GM12878 (cell line): ENCODE data around the gene SERPING1. TPM values are rescaled to one million over a fixed set of nuclear protein-coding genes. Genes with fewer than 3 reads are reported as not detected.

Experiments used
- ATAC-seq: fragments of 200-7000 bp; cut with Tn5 transposase; 3 replicates; pipeline ENCODE4 v1.9.1; 2020; ENCODE audit warnings: mild to moderate bottlenecking, moderate library complexity
- BruUV-seq: library from RNA; stranded (reverse); fragments of 400-500 nt; replicated peaks from 2 replicates; lab custom pipeline; 2021; lab: Mats Ljungman, UMichigan
- CTCF ChIA-PET: fragments of 300-600 bp; sonication (Branson Sonifier 250); formaldehyde crosslinking; extraction: SDS; loops from one replicate; lab custom pipeline; 2021; ENCODE audit warnings: inconsistent platforms; lab: Yijun Ruan, JAX
- POLR2A ChIA-PET: fragments of 350-600 bp; formaldehyde crosslinking; extraction: SDS; loops from one replicate; lab custom pipeline; 2021; ENCODE audit warnings: inconsistent platforms; lab: Charles Lee
- RAD21 ChIA-PET: fragments of 300-600 bp; sonication (Branson Sonifier 250); formaldehyde crosslinking; loops from one replicate; lab custom pipeline; 2023; ENCODE audit warnings: antibody characterized with exemption; ENCODE audit not compliant: unreplicated experiment; lab: Charles Lee
- SMC1A ChIA-PET: fragments of 300-600 bp; sonication (Branson Sonifier 250); formaldehyde crosslinking; loops from one replicate; lab custom pipeline; 2023; ENCODE audit not compliant: unreplicated experiment, uncharacterized antibody; lab: Charles Lee
- DNase-seq: peaks from one replicate; pipeline ENCODE4 v3.0.0-alpha.2; 2011; ENCODE audit warnings: low read depth, low spot score
- FAIRE-seq: peaks from 3 replicates; lab custom pipeline; 2011; peaks lifted over from hg19 to GRCh38; lab: Jason Lieb, UNC
- H2AFZ ChIP-seq: 2 replicates; pipeline ENCODE4 v1.6.0; 2011; ENCODE audit warnings: low read depth, low read length, control low read depth; ENCODE audit not compliant: control insufficient read depth
- H3K27ac ChIP-seq: 2 replicates; pipeline ENCODE4 v1.5.1; 2011; ENCODE audit warnings: control low read depth; ENCODE audit not compliant: control insufficient read depth, insufficient read depth
- H3K27me3 ChIP-seq, 2 experiments: replicated peaks in 1 of 2; 2 replicates each; pipeline versions ENCODE4 v1.6.0 to v1.6.1; 2011; ENCODE audit warnings: low read length in 1 of 2; ENCODE audit not compliant: control insufficient read depth in 2 of 2, insufficient read depth in 2 of 2
- H3K36me3 ChIP-seq, 2 experiments: 2 replicates each; pipeline ENCODE4 v1.5.1; 2011; ENCODE audit warnings: low read length in 1 of 2; ENCODE audit not compliant: control insufficient read depth in 2 of 2, insufficient read depth in 2 of 2
- H3K4me1 ChIP-seq: 2 replicates; pipeline ENCODE4 v1.6.1; 2011; ENCODE audit warnings: mild to moderate bottlenecking, low read length, moderate library complexity, mixed read lengths; ENCODE audit not compliant: control insufficient read depth, insufficient read depth
- H3K4me2 ChIP-seq: 2 replicates; pipeline ENCODE4 v1.6.0; 2011; ENCODE audit warnings: control low read depth; ENCODE audit not compliant: control insufficient read depth, insufficient read depth
- H3K4me3 ChIP-seq: fragments of 200-600 bp; sonication (generic); 2 replicates; pipeline ENCODE4 v1.5.1; 2016
- H3K79me2 ChIP-seq: 2 replicates; pipeline ENCODE4 v1.6.0; 2011; ENCODE audit warnings: low read length; ENCODE audit not compliant: control insufficient read depth, insufficient read depth
- H3K9ac ChIP-seq: 2 replicates; pipeline ENCODE4 v1.8.0; 2011; ENCODE audit warnings: low read length, control low read depth, mixed read lengths; ENCODE audit not compliant: control insufficient read depth, insufficient read depth
- H3K9me3 ChIP-seq: replicated peaks from 3 replicates; pipeline ENCODE4 v1.5.1; 2011; ENCODE audit warnings: mild to moderate bottlenecking, low read length; ENCODE audit not compliant: control insufficient read depth, insufficient read depth
- H4K20me1 ChIP-seq: 2 replicates; pipeline ENCODE4 v1.6.0; 2011; ENCODE audit not compliant: control insufficient read depth, insufficient read depth
- CBX3 ChIP-seq: fragments of 200-600 bp; sonication (generic); IDR thresholded peaks from 2 replicates; pipeline ENCODE4 v1.6.1; 2016; ENCODE audit warnings: low read depth, borderline replicate concordance
- CHD2 ChIP-seq: IDR thresholded peaks from 2 replicates; pipeline ENCODE4 v1.6.1; 2011; ENCODE audit warnings: low read depth, low read length, improper control_type of control experiment, borderline replicate concordance
- EZH2 ChIP-seq: IDR thresholded peaks from 2 replicates; pipeline ENCODE4 v1.6.1; 2012; ENCODE audit warnings: low read depth, mild to moderate bottlenecking, control low read depth, inconsistent platforms, low read length, borderline replicate concordance; ENCODE audit not compliant: control insufficient read depth
- HDAC6 ChIP-seq: fragments of 200-600 bp; sonication (generic); IDR thresholded peaks from one replicate; pipeline ENCODE4 v1.8.0; 2017; ENCODE audit warnings: antibody characterized with exemption; ENCODE audit not compliant: unreplicated experiment
- IKZF1 ChIP-seq: fragments of 450-650 bp; conservative IDR thresholded peaks from 2 replicates; pipeline ENCODE4 v1.6.1; 2017; ENCODE audit warnings: antibody characterized with exemption, mild to moderate bottlenecking
- IKZF2 ChIP-seq, 2 experiments: fragments of 450-650 bp; IDR thresholded peaks; 2 replicates each; pipeline ENCODE4 v1.6.1; 2017; ENCODE audit warnings: mild to moderate bottlenecking in 2 of 2, moderate library complexity in 2 of 2
- NR2C2 ChIP-seq: IDR thresholded peaks from 2 replicates; pipeline ENCODE4 v1.6.1; 2011; ENCODE audit warnings: borderline replicate concordance, low read depth; ENCODE audit not compliant: control insufficient read depth, insufficient read length
- SIN3A ChIP-seq: IDR thresholded peaks from 2 replicates; pipeline ENCODE4 v1.6.1; 2012; ENCODE audit warnings: low read depth, low read length, improper control_type of control experiment
- SIX5 ChIP-seq: IDR thresholded peaks from 2 replicates; pipeline ENCODE4 v1.6.1; 2011; ENCODE audit warnings: mild to moderate bottlenecking, low read depth, low read length, moderate library complexity; ENCODE audit not compliant: severe bottlenecking
- SUZ12 ChIP-seq: fragments of 200-600 bp; sonication (generic); IDR thresholded peaks from one replicate; pipeline ENCODE4 v1.6.1; 2018; ENCODE audit warnings: antibody characterized with exemption, mild to moderate bottlenecking; ENCODE audit not compliant: unreplicated experiment
- WGBS: methylation state at CpG from one replicate; pipeline ENCODE4 v1.1.6; 2016; ENCODE audit warnings: low lambda C conversion rate; ENCODE audit not compliant: insufficient replicate concordance, insufficient coverage; ENCODE audit errors: missing lambda C conversion rate; 5-methylcytosine and 5-hydroxymethylcytosine counted together
- in situ Hi-C: fragments of 300-500 bp; cut with MboI; formaldehyde crosslinking; loops from 9 replicates; pipeline ENCODE4 v1.14.3; 2018; ENCODE audit warnings: mixed read lengths
- intact Hi-C: fragments of 100-400 bp; cut with micrococcal nuclease; formaldehyde crosslinking; loops from one replicate; pipeline ENCODE4 v1.14.2; 2022; ENCODE audit not compliant: unreplicated experiment
- polyA plus RNA-seq, 11 experiments: library from polyadenylated mRNA; depleted of rRNA in 4 of 11; unstranded in 6 of 11; stranded (reverse) in 5 of 11; fragments of >200 nt; fragmentation: Nextera tagmentation in 4 of 11; fragmentation: Illumina TruSeq in 1 of 11; extraction: Ambion mirVana in 4 of 11; extraction: Trizol in 1 of 11; gene quantifications; 1 replicate in 1 of 11; 2 replicates in 10 of 11; pipeline versions ENCODE4 v1.2.1 to v1.2.3, GENCODE V29; 2011 to 2016; ENCODE audit warnings: inconsistent platforms in 2 of 11, missing spikeins in 2 of 11, low read depth in 1 of 11
- total RNA-seq, 4 experiments: library from RNA; depleted of rRNA in 3 of 4; stranded (reverse); fragments of >200 nt in 3 of 4; fragmentation: Illumina TruSeq in 1 of 4; extraction: Trizol in 1 of 4; gene quantifications; 2 replicates each; pipeline versions ENCODE4 v1.2.1 to v1.2.3, GENCODE V29; 2013 to 2021
- TF ChIP-seq, protein P1 (sequence below): fragments of 450-650 bp; IDR thresholded peaks from 2 replicates; pipeline ENCODE4 v1.6.1; 2017; ENCODE audit warnings: antibody characterized with exemption, mild to moderate bottlenecking, moderate library complexity
- TF ChIP-seq, protein P2 (sequence below): fragments of 450-650 bp; IDR thresholded peaks from 2 replicates; pipeline ENCODE4 v1.6.1; 2017; ENCODE audit warnings: mild to moderate bottlenecking, moderate library complexity

The SERPING1 gene
- total and polyA plus RNA-seq, 10 of the 15 experiments (the other 5 are each of a cell fraction or from before 2014, with no cell fraction given): 0.24 to 1.4 TPM; not detected in 8

DNA sequence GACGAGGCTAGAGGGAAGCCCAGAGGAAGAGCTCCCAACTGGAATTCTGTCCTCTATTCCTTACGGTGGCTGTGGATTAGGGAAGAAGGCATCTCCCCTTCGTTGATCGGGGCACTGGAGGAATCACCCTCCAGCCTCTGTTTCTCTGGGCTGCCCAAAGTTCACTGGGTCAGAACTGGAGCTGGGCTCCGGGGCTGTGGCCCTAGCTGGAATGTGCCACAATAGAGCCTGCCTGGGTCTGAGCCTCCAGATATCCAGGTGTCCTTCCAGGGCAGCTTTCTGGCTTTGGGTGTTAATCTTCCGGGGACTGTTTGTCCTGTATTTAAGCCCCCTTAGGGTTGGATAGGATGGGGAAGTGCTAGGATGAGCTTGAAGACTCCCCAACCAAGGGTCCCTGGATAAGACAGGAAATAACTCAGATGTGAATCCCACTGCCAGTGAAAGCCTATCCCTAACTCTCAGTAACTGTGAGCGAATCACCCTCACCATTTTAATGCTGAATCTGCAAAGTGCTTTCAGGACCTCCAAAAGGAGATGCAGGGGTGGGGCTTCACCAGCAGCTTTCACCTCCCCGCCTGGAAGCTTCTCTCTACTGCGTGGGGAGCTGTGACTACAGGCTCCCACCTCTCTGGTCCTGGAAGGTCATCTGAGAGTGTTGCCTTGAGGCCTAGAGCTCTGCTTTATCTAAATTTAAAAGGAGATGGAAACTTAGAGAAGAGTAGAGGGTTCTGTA lies 42.7 kb downstream of the SERPING1 start:
- Histone ChIP-seq H3K9me3 (no peaks in the 10 kb centered on the region), H4K20me1 (no peaks in the 10 kb centered on the region), H3K4me3 (no peak overlapping the region), H3K36me3 (no peaks in the 10 kb centered on the region), H3K27ac (no peak overlapping the region), H3K79me2 (no peaks in the 10 kb centered on the region), H3K4me2 (no peak overlapping the region), H3K4me1 (peaks cover 9% of the 10 kb centered on the region; the same call in 1 of the 2 replicates), H3K9ac (no peak overlapping the region), H3K27me3 (no peaks in the 10 kb centered on the region; a peak in 1 of 4 replicates), H2AFZ (no peak overlapping the region; the same call in 1 of the 2 replicates)
- TF ChIP-seq, protein P1, sequence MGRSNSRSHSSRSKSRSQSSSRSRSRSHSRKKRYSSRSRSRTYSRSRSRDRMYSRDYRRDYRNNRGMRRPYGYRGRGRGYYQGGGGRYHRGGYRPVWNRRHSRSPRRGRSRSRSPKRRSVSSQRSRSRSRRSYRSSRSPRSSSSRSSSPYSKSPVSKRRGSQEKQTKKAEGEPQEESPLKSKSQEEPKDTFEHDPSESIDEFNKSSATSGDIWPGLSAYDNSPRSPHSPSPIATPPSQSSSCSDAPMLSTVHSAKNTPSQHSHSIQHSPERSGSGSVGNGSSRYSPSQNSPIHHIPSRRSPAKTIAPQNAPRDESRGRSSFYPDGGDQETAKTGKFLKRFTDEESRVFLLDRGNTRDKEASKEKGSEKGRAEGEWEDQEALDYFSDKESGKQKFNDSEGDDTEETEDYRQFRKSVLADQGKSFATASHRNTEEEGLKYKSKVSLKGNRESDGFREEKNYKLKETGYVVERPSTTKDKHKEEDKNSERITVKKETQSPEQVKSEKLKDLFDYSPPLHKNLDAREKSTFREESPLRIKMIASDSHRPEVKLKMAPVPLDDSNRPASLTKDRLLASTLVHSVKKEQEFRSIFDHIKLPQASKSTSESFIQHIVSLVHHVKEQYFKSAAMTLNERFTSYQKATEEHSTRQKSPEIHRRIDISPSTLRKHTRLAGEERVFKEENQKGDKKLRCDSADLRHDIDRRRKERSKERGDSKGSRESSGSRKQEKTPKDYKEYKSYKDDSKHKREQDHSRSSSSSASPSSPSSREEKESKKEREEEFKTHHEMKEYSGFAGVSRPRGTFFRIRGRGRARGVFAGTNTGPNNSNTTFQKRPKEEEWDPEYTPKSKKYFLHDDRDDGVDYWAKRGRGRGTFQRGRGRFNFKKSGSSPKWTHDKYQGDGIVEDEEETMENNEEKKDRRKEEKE: no peak
- TF ChIP-seq HDAC6 (no peak), NR2C2 (no peak), SIN3A (no peak), CHD2 (no peak), CBX3 (no peak), SIX5 (no peak), EZH2 (no peak), SUZ12 (no peak), IKZF1 (no peak), IKZF2 (IDR thresholded peaks at IDR 0.05) (no peak)
- TF ChIP-seq, protein P2, sequence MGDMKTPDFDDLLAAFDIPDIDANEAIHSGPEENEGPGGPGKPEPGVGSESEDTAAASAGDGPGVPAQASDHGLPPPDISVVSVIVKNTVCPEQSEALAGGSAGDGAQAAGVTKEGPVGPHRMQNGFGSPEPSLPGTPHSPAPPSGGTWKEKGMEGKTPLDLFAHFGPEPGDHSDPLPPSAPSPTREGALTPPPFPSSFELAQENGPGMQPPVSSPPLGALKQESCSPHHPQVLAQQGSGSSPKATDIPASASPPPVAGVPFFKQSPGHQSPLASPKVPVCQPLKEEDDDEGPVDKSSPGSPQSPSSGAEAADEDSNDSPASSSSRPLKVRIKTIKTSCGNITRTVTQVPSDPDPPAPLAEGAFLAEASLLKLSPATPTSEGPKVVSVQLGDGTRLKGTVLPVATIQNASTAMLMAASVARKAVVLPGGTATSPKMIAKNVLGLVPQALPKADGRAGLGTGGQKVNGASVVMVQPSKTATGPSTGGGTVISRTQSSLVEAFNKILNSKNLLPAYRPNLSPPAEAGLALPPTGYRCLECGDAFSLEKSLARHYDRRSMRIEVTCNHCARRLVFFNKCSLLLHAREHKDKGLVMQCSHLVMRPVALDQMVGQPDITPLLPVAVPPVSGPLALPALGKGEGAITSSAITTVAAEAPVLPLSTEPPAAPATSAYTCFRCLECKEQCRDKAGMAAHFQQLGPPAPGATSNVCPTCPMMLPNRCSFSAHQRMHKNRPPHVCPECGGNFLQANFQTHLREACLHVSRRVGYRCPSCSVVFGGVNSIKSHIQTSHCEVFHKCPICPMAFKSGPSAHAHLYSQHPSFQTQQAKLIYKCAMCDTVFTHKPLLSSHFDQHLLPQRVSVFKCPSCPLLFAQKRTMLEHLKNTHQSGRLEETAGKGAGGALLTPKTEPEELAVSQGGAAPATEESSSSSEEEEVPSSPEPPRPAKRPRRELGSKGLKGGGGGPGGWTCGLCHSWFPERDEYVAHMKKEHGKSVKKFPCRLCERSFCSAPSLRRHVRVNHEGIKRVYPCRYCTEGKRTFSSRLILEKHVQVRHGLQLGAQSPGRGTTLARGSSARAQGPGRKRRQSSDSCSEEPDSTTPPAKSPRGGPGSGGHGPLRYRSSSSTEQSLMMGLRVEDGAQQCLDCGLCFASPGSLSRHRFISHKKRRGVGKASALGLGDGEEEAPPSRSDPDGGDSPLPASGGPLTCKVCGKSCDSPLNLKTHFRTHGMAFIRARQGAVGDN: no peak
- RAD21 ChIA-PET: interaction anchor here (0.6 to 5.2 kb wide), 14 partner anchors 67 to 295 kb away, joined by 3 to 83 read pairs (median 6); partner anchors contain the start of genes SELENOH, SLC43A1 and UBE2L6
- SMC1A ChIA-PET: interaction anchor here (0.6 to 5.8 kb wide), 20 partner anchors 13 to 874 kb away, joined by 3 to 45 read pairs (median 5); partner anchors contain the start of genes SELENOH and UBE2L6
- no peak for DNase-seq
- POLR2A ChIA-PET: interaction anchor here (0.6 to 1.4 kb wide), 4 partner anchors 12 to 72 kb away, joined by 3 to 7 read pairs (median 4); no protein-coding TSS in a partner anchor
- WGBS: 49% methylated on average over 9 of the region's 9 CpGs
- no peak for ATAC-seq
- intact Hi-C loops: no loop called here
- FAIRE-seq: no peak
- CTCF ChIA-PET: interaction anchor here (0.6 to 13.9 kb wide), 32 partner anchors 8 to 883 kb away, joined by 3 to 319 read pairs (median 6); partner anchors contain the start of genes RTN4RL2, TIMM10 and UBE2L6
- in situ Hi-C loops: loop anchor here (5.0 kb wide), 3 partner anchors 73 to 293 kb away; partner anchors contain the start of gene UBE2L6
- no TSS peak for BruUV-seq
